NCI-H2107 treated with DMSO at 0.1 percent for 48 hours (cell line): ENCODE data around the gene PCDHGC3.
A peak's percentile ranks its signal among the peaks of the same experiment; 100 is the strongest.

Source experiments
- DNase-seq: peaks from one replicate; lab custom pipeline; 2025; ENCODE audit not compliant: unreplicated experiment; lab: John Stamatoyannopoulos, UW

The PCDHGC3 gene

GRCh38 chr5:141519605-141520565, 44.1 kb downstream of the PCDHGC3 start:
- DNase-seq = no peak

- peak; percentile 86 for DNase-seq
Measured at GRCh38 chr5:141521244-141521781, 45.5 kb downstream of the PCDHGC3 start.

GRCh38 chr5:141522301-141522700, 46.5 kb downstream of the PCDHGC3 start:
- DNase-seq = no peak

- no peak for DNase-seq
Measured at GRCh38 chr5:141523991-141524390, 48.2 kb downstream of the PCDHGC3 start.

GRCh38 chr5:141524604-141525597, 49.1 kb downstream of the PCDHGC3 start:
- DNase-seq = peak; percentile 52

- no peak for DNase-seq
Measured at GRCh38 chr5:141525653-141526052, 49.9 kb downstream of the PCDHGC3 start.

- DNase-seq = no peak
Measured at GRCh38 chr5:141527426-141527825, 51.7 kb downstream of the PCDHGC3 start.
